CD8-positive, alpha-beta memory T cell (primary cell): ENCODE measurements around the gene TRIP11. TPM values are rescaled to one million over a fixed set of nuclear protein-coding genes. Genes with fewer than 3 reads are reported as not detected.

ENCODE experiments used
- CTCF ChIA-PET: fragments of 350-600 bp; sonication (Branson Sonifier 250); formaldehyde crosslinking; loops from one replicate; lab custom pipeline; 2021; ENCODE audit warnings: antibody characterized with exemption; lab: Charles Lee
- POLR2A ChIA-PET: fragments of 350-600 bp; sonication (Branson Sonifier 250); formaldehyde crosslinking; loops from one replicate; lab custom pipeline; 2021; ENCODE audit warnings: antibody characterized with exemption; lab: Charles Lee
- DNase-seq, 5 donors: peaks; one replicate each; pipeline versions ENCODE4 v3.0.0 to v3.0.0-alpha.2; 2020 to 2022; ENCODE audit warnings: mixed read lengths in 1 of 5
- H3K27ac ChIP-seq: one replicate; pipeline ENCODE4 v1.7.0; 2013; ENCODE audit warnings: low read depth, mild to moderate bottlenecking, low read length, moderate library complexity
- H3K27me3 ChIP-seq: 2 replicates; pipeline ENCODE4 v1.7.0; 2013; ENCODE audit warnings: low read length, mild to moderate bottlenecking; ENCODE audit not compliant: insufficient read depth, poor library complexity, severe bottlenecking
- H3K36me3 ChIP-seq: 2 replicates; pipeline ENCODE4 v1.7.0; 2013; ENCODE audit warnings: mild to moderate bottlenecking, low read length, moderate library complexity; ENCODE audit not compliant: insufficient read depth
- H3K4me1 ChIP-seq: 2 replicates; pipeline ENCODE4 v1.7.0; 2013; ENCODE audit warnings: mild to moderate bottlenecking, low read length, moderate library complexity; ENCODE audit not compliant: insufficient read depth
- H3K4me3 ChIP-seq: 2 replicates; pipeline ENCODE4 v1.7.0; 2013; ENCODE audit warnings: mild to moderate bottlenecking, low read length
- H3K9me3 ChIP-seq: 2 replicates; pipeline ENCODE4 v1.7.0; 2013; ENCODE audit warnings: mild to moderate bottlenecking, low read length
- H3K27ac Mint-ChIP-seq, 8 donors: one replicate each; pipeline ENCODE4 v1.8.0; 2020 to 2021; ENCODE audit warnings: mixed read lengths in 8 of 8, mild to moderate bottlenecking in 6 of 8, inconsistent platforms in 3 of 8, moderate library complexity in 3 of 8
- H3K27me3 Mint-ChIP-seq, 2 donors: one replicate each; pipeline ENCODE4 v1.8.0; 2020 to 2021; ENCODE audit warnings: mixed read lengths in 2 of 2, mild to moderate bottlenecking in 1 of 2, moderate library complexity in 1 of 2
- H3K36me3 Mint-ChIP-seq, 3 donors: one replicate each; pipeline ENCODE4 v1.8.0; 2020 to 2021; ENCODE audit warnings: mixed read lengths in 3 of 3, inconsistent platforms in 1 of 3, mild to moderate bottlenecking in 1 of 3
- H3K4me1 Mint-ChIP-seq, 3 donors: one replicate each; pipeline ENCODE4 v1.8.0; 2020 to 2021; ENCODE audit warnings: mixed read lengths in 3 of 3, inconsistent platforms in 1 of 3, mild to moderate bottlenecking in 1 of 3
- H3K4me3 Mint-ChIP-seq, 7 donors: one replicate each; pipeline ENCODE4 v1.8.0; 2020 to 2021; ENCODE audit warnings: mixed read lengths in 7 of 7, mild to moderate bottlenecking in 6 of 7, moderate library complexity in 4 of 7, inconsistent platforms in 2 of 7
- H3K9me3 Mint-ChIP-seq, 5 donors: one replicate each; pipeline ENCODE4 v1.8.0; 2020 to 2022; ENCODE audit warnings: mixed read lengths in 5 of 5, mild to moderate bottlenecking in 3 of 5, moderate library complexity in 2 of 5, inconsistent platforms in 1 of 5
- polyA plus RNA-seq: library from polyadenylated mRNA; unstranded; fragments of 300-500 nt; fragmentation: Illumina TruSeq; gene quantifications from one replicate; pipeline ENCODE4 v1.2.3, GENCODE V29; 2021
- total RNA-seq, 2 experiments: library from RNA; stranded (reverse); gene quantifications; one replicate each; pipeline ENCODE4 v1.2.3, GENCODE V29; 2021

The TRIP11 gene
- total and polyA plus RNA-seq, 3 experiments from 2014 or later: 45.7 to 75.2 (median 50.8) TPM

DNA sequence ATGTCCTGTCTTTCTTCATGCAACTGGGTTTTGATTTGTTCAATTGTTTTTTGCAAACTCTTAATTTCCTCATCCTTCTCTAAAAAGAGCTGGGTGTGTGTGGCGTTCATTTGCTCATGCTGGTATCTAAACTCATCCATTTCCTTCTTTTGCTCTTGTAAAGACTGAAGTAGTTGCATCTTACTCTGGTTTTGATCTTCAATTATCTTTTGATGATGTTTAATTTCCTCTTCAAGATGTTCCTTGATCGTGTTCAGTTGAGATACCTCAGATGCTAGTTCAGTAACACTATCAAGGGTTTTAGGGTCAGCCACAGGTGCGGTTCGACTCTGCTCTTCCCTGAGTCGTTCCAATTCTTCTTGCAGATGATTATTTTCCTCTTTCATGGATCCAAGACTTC is 34.8 kb downstream of the TRIP11 start:
- peak in 1 of 5 donors; percentile 54 for DNase-seq
- CTCF ChIA-PET: interaction anchor here (1.7 kb wide), 1 partner anchor 8 kb away, joined by 5 read pairs; no protein-coding TSS in a partner anchor
- POLR2A ChIA-PET: no interaction called here

DNA sequence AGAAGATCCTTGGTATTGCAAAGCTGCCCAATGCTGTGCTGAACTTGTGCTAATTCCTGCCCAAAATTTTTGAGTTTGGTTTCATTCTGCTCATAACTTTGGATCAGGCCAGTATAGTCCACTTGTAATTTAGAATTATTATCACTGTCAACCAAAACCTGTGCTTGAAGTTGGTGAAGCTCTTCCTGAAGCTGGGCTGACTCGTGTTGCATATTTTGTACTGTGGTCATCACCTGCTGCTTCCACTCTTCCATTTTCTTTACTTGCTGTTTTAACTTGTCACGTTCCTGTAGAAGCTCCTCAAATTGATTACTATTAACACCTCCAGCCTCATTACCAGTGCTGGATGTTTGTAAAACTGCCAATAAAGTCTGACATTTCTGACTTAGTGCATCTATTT is 35.8 kb downstream of the TRIP11 start:
- Mint-ChIP-seq H3K9me3 (no peaks in the 10 kb centered on the region), H3K27ac (no peak overlapping the region), H3K36me3 (peaks cover 15 to 57% (median 27%) of the 10 kb centered on the region in 3 donors), H3K27me3 (no peaks in the 10 kb centered on the region), H3K4me3 (no peak overlapping the region), H3K4me1 (peaks cover 32 to 48% (median 46%) of the 10 kb centered on the region in 3 donors)
- peaks cover 35% of the 10 kb centered on the region for H3K4me1 ChIP-seq
- no peaks in the 10 kb centered on the region for H3K27me3 ChIP-seq
- no peak overlapping the region for H3K4me3 ChIP-seq
- no peak for DNase-seq
- peaks cover 10% of the 10 kb centered on the region for H3K36me3 ChIP-seq
- no peaks in the 10 kb centered on the region for H3K9me3 ChIP-seq
- ChIA-PET POLR2A (interaction anchor here (0.5 kb wide), 1 partner anchor 17 kb away, joined by 4 read pairs; no protein-coding TSS in a partner anchor), CTCF (no interaction called here)
- H3K27ac ChIP-seq: no peak overlapping the region

More for the DNA sequence above, 34.8 kb downstream of the TRIP11 start:
- H3K27me3 Mint-ChIP-seq: no peaks in the 10 kb centered on the region
- H3K4me3 Mint-ChIP-seq: peak overlapping the region in 2 of 7 donors; percentile 6 to 64
- H3K9me3 Mint-ChIP-seq: no peaks in the 10 kb centered on the region
- H3K36me3 Mint-ChIP-seq: peaks cover 15 to 61% (median 27%) of the 10 kb centered on the region in 3 donors
- Histone ChIP-seq H3K36me3 (peaks cover 10% of the 10 kb centered on the region), H3K27ac (no peak overlapping the region), H3K27me3 (no peaks in the 10 kb centered on the region), H3K4me3 (no peak overlapping the region), H3K9me3 (no peaks in the 10 kb centered on the region), H3K4me1 (peaks cover 26% of the 10 kb centered on the region)
- peaks cover 24 to 38% (median 37%) of the 10 kb centered on the region in 3 donors for H3K4me1 Mint-ChIP-seq
- H3K27ac Mint-ChIP-seq: peak overlapping the region in 7 of 8 donors; percentile 2 to 76 (median 23)

DNA sequence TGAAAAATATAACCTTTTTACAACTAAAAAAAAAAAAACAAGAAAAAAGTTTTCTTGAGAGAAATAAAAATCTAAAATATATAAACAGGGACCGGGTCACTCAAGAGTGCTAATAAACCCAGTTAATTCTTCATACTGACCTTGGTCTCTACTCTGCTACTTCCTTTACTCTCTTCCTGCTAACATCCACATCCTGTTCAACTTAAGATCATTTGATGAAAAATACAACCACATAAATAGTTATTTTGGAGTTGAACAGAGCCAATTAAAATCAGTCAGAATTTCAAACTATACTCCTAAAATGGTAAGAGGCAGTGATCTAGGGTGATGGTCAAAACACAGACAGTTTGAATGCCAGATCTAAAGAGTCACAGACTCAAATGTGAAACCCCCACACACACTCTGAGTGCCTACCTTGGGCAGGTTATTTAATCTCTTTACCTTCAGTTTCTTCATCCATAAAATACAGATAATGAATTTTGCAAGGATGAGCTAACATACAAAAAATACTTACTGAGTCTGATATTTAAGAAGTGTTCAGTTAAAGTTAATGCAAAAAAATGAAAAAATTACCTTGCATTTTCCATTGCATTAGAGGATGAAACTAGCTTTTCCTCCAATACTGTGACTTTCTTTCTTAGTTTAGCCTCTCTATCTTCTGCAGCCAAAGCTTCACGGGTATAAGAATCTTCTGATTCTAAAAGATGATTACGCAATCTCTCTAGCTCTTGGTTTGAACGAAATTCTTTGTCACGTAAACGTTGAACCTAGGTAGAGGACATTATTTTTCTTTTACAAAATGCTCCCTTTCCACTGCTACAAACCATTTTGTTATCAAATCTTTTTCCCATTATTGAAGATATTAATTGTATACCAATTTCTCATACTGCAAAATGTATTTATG is 40.9 kb downstream of the TRIP11 start:
- Histone ChIP-seq H3K9me3 (no peaks in the 10 kb centered on the region), H3K4me3 (no peak overlapping the region), H3K36me3 (peaks cover 5% of the 10 kb centered on the region), H3K27ac (no peak overlapping the region), H3K27me3 (no peaks in the 10 kb centered on the region), H3K4me1 (peaks cover 43% of the 10 kb centered on the region)
- no peaks in the 10 kb centered on the region for H3K27me3 Mint-ChIP-seq
- ChIA-PET CTCF (interaction anchor here (0.6 kb wide), 1 partner anchor 844 kb away, joined by 3 read pairs; no protein-coding TSS in a partner anchor), POLR2A (no interaction called here)
- peak overlapping the region in 5 of 7 donors; percentile 13 to 77 (median 61) for H3K4me3 Mint-ChIP-seq
- peak in 1 of 5 donors; percentile 9 for DNase-seq
- H3K27ac Mint-ChIP-seq: peak overlapping the region; percentile 2 to 88 (median 72)
- peaks cover 44 to 59% (median 50%) of the 10 kb centered on the region in 3 donors for H3K4me1 Mint-ChIP-seq
- no peaks in the 10 kb centered on the region for H3K9me3 Mint-ChIP-seq
- peaks cover under 1 to 53% (median 11%) of the 10 kb centered on the region in 3 donors for H3K36me3 Mint-ChIP-seq

DNA sequence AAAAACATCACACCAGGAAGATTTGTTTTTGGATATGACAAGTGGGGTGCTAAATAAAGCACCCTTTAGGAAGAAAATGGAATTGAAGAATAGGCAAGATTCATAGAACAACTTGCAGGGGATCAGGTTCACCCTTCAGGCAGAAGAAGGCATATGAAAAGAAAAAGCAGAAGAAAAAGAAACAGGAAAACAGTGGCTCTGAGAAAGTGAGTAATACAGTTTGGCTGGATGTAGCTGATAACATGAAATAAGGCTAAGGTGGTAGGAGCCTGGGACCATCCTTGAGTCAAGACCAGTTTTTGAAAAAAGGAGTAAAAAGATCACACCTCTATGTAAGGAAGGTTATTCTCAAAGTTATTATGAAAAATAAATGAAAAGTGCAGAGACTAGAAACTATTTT is 42.4 kb downstream of the TRIP11 start:
- Mint-ChIP-seq H3K9me3 (no peaks in the 10 kb centered on the region), H3K27me3 (no peaks in the 10 kb centered on the region), H3K4me3 (no peak overlapping the region), H3K27ac (peak overlapping the region in 7 of 8 donors; percentile 12 to 76 (median 59)), H3K4me1 (peaks cover 38 to 47% (median 41%) of the 10 kb centered on the region in 3 donors), H3K36me3 (peaks cover 7 to 51% (median 16%) of the 10 kb centered on the region in 3 donors)
- no peak for DNase-seq
- CTCF ChIA-PET: interaction anchor here (0.8 to 1.5 kb wide), 9 partner anchors 8 to 343 kb away, joined by 3 to 5 read pairs (median 3); partner anchors contain the start of gene FBLN5
- H3K9me3 ChIP-seq: no peaks in the 10 kb centered on the region
- H3K4me1 ChIP-seq: peaks cover 35% of the 10 kb centered on the region
- no peaks in the 10 kb centered on the region for H3K27me3 ChIP-seq
- POLR2A ChIA-PET: interaction anchor here (0.6 kb wide), 1 partner anchor 547 kb away, joined by 5 read pairs; no protein-coding TSS in a partner anchor
- peaks cover 5% of the 10 kb centered on the region for H3K36me3 ChIP-seq
- no peak overlapping the region for H3K27ac ChIP-seq
- no peak overlapping the region for H3K4me3 ChIP-seq

DNA sequence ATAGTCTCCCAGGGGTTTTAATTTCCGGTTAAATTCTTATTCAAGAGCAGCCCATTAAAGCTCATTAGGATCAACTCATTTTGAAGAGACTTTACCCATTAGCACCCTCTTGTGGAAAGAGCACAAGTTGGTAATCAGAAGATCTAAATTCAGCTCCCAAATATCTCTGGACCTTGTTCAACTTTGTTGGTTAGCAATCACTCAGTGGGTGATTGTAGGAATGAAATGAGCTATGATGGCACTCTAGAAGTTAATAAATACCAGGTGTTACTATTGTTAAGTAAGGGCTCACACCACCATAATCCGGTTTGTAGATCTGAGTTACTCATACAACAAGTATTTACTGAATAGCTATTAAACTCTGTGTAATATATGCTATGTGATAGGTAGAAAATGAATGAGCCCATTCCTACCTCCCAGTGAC is 42.9 kb downstream of the TRIP11 start:
- H3K4me3 Mint-ChIP-seq: no peak overlapping the region
- H3K36me3 ChIP-seq: peaks cover 5% of the 10 kb centered on the region
- peaks cover 7 to 55% (median 18%) of the 10 kb centered on the region in 3 donors for H3K36me3 Mint-ChIP-seq
- ChIA-PET CTCF (interaction anchor here (0.8 to 1.5 kb wide), 11 partner anchors 9 to 343 kb away, joined by 3 to 5 read pairs (median 3); partner anchors contain the start of gene FBLN5), POLR2A (interaction anchor here (0.6 kb wide), 1 partner anchor 547 kb away, joined by 5 read pairs; no protein-coding TSS in a partner anchor)
- DNase-seq: peak in 2 of 5 donors; percentile 23 to 40
- no peaks in the 10 kb centered on the region for H3K9me3 ChIP-seq
- no peaks in the 10 kb centered on the region for H3K9me3 Mint-ChIP-seq
- no peaks in the 10 kb centered on the region for H3K27me3 ChIP-seq
- H3K27me3 Mint-ChIP-seq: no peaks in the 10 kb centered on the region
- H3K4me3 ChIP-seq: no peak overlapping the region
- peaks cover 35% of the 10 kb centered on the region for H3K4me1 ChIP-seq
- H3K4me1 Mint-ChIP-seq: peaks cover 38 to 45% (median 41%) of the 10 kb centered on the region in 3 donors
- H3K27ac ChIP-seq: no peak overlapping the region
- H3K27ac Mint-ChIP-seq: peak overlapping the region in 5 of 8 donors; percentile 3 to 50 (median 12)

DNA sequence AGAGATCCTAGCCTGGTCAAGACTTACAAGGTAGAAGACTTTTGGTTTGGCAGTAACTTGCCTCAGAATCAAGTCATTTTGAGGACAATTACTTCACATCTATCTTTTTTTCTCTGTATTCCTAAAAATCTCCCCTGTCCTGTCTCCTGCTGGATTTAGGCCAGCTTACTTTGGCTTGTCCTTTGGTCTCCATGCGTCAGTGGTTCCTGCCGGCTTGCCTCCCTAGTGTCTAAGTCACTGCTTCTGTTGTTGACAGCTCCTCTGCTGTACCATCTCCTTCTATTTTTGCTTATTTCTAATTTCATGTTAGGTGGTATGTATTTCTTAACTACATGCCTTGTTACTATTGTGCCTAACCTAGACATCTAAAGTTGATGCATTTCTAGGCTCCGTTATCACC is 52.7 kb downstream of the TRIP11 start:
- Mint-ChIP-seq H3K4me3 (peak overlapping the region in 1 of 7 donors; percentile 10), H3K27me3 (no peaks in the 10 kb centered on the region), H3K36me3 (peaks cover 15 to 88% (median 53%) of the 10 kb centered on the region in 3 donors), H3K4me1 (peaks cover 10 to 16% (median 13%) of the 10 kb centered on the region in 3 donors), H3K9me3 (no peaks in the 10 kb centered on the region), H3K27ac (peak overlapping the region in 2 of 8 donors; percentile 35 to 52)
- Histone ChIP-seq H3K9me3 (no peaks in the 10 kb centered on the region), H3K4me3 (no peak overlapping the region), H3K36me3 (peaks cover 44% of the 10 kb centered on the region), H3K4me1 (no peaks in the 10 kb centered on the region), H3K27me3 (no peaks in the 10 kb centered on the region), H3K27ac (no peak overlapping the region)
- ChIA-PET CTCF (no interaction called here), POLR2A (no interaction called here)
- DNase-seq: no peak

DNA sequence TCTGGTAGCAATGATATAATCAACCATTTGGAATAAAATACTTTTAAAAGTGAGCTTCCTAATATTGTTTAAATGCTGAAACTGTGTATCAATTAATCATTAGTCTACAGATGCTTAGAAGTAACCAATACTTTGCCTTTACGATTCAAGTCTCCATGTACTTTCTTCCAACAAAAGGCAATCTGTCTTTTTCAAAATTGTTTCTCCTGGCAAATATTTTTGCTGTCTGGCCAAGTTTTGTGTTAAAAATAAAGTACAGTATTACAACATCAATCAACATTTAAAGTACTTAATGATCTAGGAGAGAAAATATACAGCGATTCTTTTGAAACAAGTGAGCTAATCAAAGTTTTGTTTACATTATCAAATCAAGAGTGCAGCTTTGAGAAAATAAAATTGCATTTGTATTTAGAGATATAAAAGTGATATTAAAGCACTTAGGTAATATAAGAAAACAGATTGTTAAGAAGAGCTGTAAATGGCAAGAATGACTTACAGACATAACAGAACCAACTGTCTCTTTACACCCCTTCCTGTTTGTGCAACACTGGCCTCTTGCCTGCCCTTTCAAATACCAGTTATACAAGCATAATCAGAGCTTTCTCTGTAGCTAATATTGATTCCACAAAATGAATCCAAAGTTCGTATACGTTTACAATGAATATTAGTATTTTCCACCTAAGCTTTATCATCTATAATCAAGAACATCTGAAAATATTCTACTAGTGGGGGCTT is 54.2 kb downstream of the TRIP11 start:
- CTCF ChIA-PET: interaction anchor here (2.0 kb wide), 1 partner anchor 12 kb away, joined by 5 read pairs; no protein-coding TSS in a partner anchor
- no peak overlapping the region for H3K4me3 Mint-ChIP-seq

More for the DNA sequence above, 54.2 kb downstream of the TRIP11 start:
- Histone ChIP-seq H3K9me3 (no peaks in the 10 kb centered on the region), H3K27me3 (no peaks in the 10 kb centered on the region), H3K36me3 (peaks cover 34% of the 10 kb centered on the region), H3K27ac (no peak overlapping the region), H3K4me3 (no peak overlapping the region), H3K4me1 (no peaks in the 10 kb centered on the region)
- peaks cover 15 to 80% (median 53%) of the 10 kb centered on the region in 3 donors for H3K36me3 Mint-ChIP-seq
- POLR2A ChIA-PET: no interaction called here
- H3K27me3 Mint-ChIP-seq: no peaks in the 10 kb centered on the region
- DNase-seq: no peak
- H3K9me3 Mint-ChIP-seq: no peaks in the 10 kb centered on the region
- peaks cover 10 to 16% (median 13%) of the 10 kb centered on the region in 3 donors for H3K4me1 Mint-ChIP-seq
- peak overlapping the region in 2 of 8 donors; percentile 33 to 54 for H3K27ac Mint-ChIP-seq
